Ishikawa (cell line): ENCODE results near the gene ZNF296.

ENCODE experiments used
- CEBPB ChIP-seq: IDR thresholded peaks from 2 replicates; pipeline ENCODE4 v1.6.1; 2012
- TAF1 ChIP-seq: IDR thresholded peaks from 2 replicates; pipeline ENCODE4 v1.6.1; 2012; ENCODE audit warnings: low read depth, mild to moderate bottlenecking
- TF ChIP-seq, protein P1 (sequence below): IDR thresholded peaks from 2 replicates; pipeline ENCODE4 v1.6.1; 2012

DNA sequence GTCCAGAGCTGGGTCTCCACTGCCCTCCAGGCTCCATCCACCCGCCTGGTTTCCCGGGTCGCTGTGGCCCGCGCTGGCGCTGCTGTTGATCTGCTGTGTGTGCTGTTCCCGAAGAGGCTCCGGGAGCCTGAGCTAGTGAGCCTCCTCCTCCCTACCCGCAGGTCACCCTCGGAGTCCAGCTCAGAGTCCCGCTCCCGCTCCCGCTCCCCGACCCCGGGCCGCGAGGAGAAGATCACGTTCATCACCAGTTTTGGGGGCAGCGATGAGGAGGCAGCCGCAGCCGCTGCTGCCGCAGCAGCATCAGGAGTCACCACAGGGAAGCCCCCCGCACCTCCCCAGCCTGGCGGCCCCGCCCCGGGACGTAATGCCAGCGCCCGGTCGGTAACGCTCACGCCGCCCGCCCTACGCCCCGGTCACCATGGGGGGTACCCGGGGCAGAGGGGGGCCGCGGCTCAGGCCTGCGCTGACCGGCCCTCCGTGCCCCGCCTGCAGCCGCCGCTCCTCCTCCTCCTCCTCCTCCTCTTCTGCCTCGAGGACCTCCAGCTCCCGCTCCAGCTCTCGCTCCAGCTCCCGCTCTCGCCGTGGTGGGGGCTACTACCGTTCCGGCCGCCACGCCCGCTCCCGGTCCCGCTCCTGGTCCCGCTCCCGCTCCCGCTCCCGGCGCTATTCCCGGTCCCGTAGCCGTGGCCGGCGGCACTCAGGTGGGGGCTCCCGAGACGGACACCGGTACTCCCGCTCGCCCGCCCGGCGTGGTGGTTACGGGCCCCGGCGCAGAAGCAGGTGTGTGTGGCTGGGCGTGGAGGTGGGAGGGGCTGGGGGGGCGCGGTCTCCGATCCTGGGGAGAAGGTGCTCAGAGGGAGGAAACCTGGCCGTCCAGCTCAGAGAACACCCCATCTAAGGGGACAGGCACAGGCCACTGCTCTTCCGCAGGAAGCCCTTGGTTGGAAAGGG lies 12.2 kb downstream of the ZNF296 start:
- TF ChIP-seq, protein P1, sequence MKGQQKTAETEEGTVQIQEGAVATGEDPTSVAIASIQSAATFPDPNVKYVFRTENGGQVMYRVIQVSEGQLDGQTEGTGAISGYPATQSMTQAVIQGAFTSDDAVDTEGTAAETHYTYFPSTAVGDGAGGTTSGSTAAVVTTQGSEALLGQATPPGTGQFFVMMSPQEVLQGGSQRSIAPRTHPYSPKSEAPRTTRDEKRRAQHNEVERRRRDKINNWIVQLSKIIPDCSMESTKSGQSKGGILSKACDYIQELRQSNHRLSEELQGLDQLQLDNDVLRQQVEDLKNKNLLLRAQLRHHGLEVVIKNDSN = no peak
- TF ChIP-seq TAF1 = no peak
- no peak for TF ChIP-seq CEBPB
